ENCODE data around the gene ESRRA. TPM values are rescaled to one million over a fixed set of nuclear protein-coding genes. Genes with fewer than 3 reads are reported as not detected.
"Not testable (repeated sequence)": the region's sequence is repeated elsewhere in the genome, so short reads cannot be mapped to it uniquely, and the experiment has no call there.

The ESRRA gene
- polyA plus RNA-seq, 1 donor (not counting 4 experiments of a cell fraction or from before 2014, with no cell fraction given), result 20.8 TPM

DNA sequence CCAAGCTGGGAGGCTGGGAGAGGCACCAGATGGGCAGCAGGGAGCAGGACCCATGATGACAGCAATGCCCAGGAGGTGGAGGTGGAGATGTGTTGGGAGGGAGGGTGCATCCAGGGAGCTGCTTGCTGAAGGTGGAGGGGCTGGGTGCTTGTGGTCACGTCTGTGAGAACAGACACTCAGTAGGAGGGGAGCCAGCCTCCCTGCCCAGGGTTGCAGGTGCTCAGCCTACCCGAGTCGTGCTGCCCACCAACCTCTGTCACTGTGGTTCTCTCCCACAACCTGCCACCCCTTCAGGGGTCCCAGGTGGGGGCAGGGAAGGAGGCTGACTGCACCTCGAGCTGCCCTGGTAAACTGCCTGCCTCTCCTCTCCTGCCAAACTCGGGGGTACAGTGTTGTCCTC lies 18.0 kb downstream of the ESRRA start:
- no peak overlapping the region for H3K4me2 ChIP-seq (ENCODE audit: control insufficient read depth, extremely low read depth, insufficient read depth, low read depth, low read length)
- H3K4me3 ChIP-seq (ENCODE audit: control insufficient read depth in 2 of 3, extremely low read depth in 1 of 3, insufficient read depth in 2 of 3, low read depth in 1 of 3, low read length in 3 of 3), result no peak overlapping the region
- H3K9me1 ChIP-seq (ENCODE audit: control insufficient read depth, extremely low read depth, insufficient read depth, low read length), result peaks cover 2% of the 10 kb centered on the region
- dilution Hi-C loops (cut with MboI; ENCODE audit: extremely low pct_ligation_motif_present, low sequenced_read_pairs), result no loop called here
- H2AFZ ChIP-seq (ENCODE audit: control insufficient read depth, low read length), result no peak overlapping the region
- H4K20me1 ChIP-seq (ENCODE audit: control insufficient read depth, extremely low read depth, insufficient read depth, low read length), result no peaks in the 10 kb centered on the region
- H3K4me1 ChIP-seq (ENCODE audit: control insufficient read depth, extremely low read depth, insufficient read depth, low read length), result peaks cover 62% of the 10 kb centered on the region
- H3K9ac ChIP-seq (ENCODE audit: control insufficient read depth, extremely low read depth, insufficient read depth, low read length), result no peak overlapping the region
- DNase-seq (ENCODE audit: low read depth, low spot score), result no peak
- peaks cover 21% of the 10 kb centered on the region for H3K79me2 ChIP-seq (ENCODE audit: control insufficient read depth, insufficient read depth, low read length)
- no peaks in the 10 kb centered on the region for H3K27me3 ChIP-seq (ENCODE audit: control insufficient read depth, extremely low read depth, insufficient read depth, low read length)
- peak overlapping the region; percentile 72 for H3K27ac ChIP-seq (ENCODE audit: control insufficient read depth, insufficient read depth, low read length)
- no peak for FAIRE-seq
- peaks cover 19 to 21% of the 10 kb centered on the region in 2 experiments for H3K36me3 ChIP-seq (ENCODE audit: control insufficient read depth in 2 of 2, extremely low read depth in 1 of 2, insufficient read depth in 2 of 2, low read length in 2 of 2)
- no peaks in the 10 kb centered on the region for H3K9me3 ChIP-seq (ENCODE audit: control insufficient read depth, low read depth, low read length)
- no peak for TF ChIP-seq EZH2 (IDR thresholded peaks at IDR 0.05; ENCODE audit: low read length)
- no peak for TF ChIP-seq CTCF (optimal IDR thresholded peaks at IDR 0.05 in 1 of 3, IDR thresholded peaks at IDR 0.05 in 1 of 3, conservative IDR thresholded peaks at IDR 0.05 in 1 of 3; ENCODE audit: extremely low read depth in 1 of 3, insufficient read depth in 2 of 3, low read length in 3 of 3)

GRCh38 chr11:64323984-64324383 lies 18.7 kb downstream of the ESRRA start:
- H3K4me2 ChIP-seq (ENCODE audit: control insufficient read depth, extremely low read depth, insufficient read depth, low read depth, low read length), result peak overlapping the region; percentile 27
- H3K4me1 ChIP-seq (ENCODE audit: control insufficient read depth, extremely low read depth, insufficient read depth, low read length), result peaks cover 60% of the 10 kb centered on the region
- H3K36me3 ChIP-seq (ENCODE audit: control insufficient read depth in 2 of 2, extremely low read depth in 1 of 2, insufficient read depth in 2 of 2, low read length in 2 of 2), result peaks cover 19 to 21% of the 10 kb centered on the region in 2 experiments
- H3K27ac ChIP-seq (ENCODE audit: control insufficient read depth, insufficient read depth, low read length), result peak overlapping the region; percentile 72
- H3K27me3 ChIP-seq (ENCODE audit: control insufficient read depth, extremely low read depth, insufficient read depth, low read length); FAIRE-seq; H3K4me3 ChIP-seq (ENCODE audit: control insufficient read depth in 2 of 3, extremely low read depth in 1 of 3, insufficient read depth in 2 of 3, low read depth in 1 of 3, low read length in 3 of 3); H3K9me3 ChIP-seq (ENCODE audit: control insufficient read depth, low read depth, low read length); H4K20me1 ChIP-seq (ENCODE audit: control insufficient read depth, extremely low read depth, insufficient read depth, low read length); H2AFZ ChIP-seq (ENCODE audit: control insufficient read depth, low read length); dilution Hi-C loops (cut with MboI; ENCODE audit: extremely low pct_ligation_motif_present, low sequenced_read_pairs); DNase-seq (ENCODE audit: low read depth, low spot score); H3K9me1 ChIP-seq (ENCODE audit: control insufficient read depth, extremely low read depth, insufficient read depth, low read length): not testable (repeated sequence)
- peaks cover 19% of the 10 kb centered on the region for H3K79me2 ChIP-seq (ENCODE audit: control insufficient read depth, insufficient read depth, low read length)
- peak overlapping the region; percentile 33 for H3K9ac ChIP-seq (ENCODE audit: control insufficient read depth, extremely low read depth, insufficient read depth, low read length)
